Measurements from ENCODE around the gene CLASP1.
A peak's percentile ranks its signal among the peaks of the same experiment; 100 is the strongest.
"Not testable (repeated sequence)": the region's sequence is repeated elsewhere in the genome, so short reads cannot be mapped to it uniquely, and the experiment has no call there.

The CLASP1 gene

DNA sequence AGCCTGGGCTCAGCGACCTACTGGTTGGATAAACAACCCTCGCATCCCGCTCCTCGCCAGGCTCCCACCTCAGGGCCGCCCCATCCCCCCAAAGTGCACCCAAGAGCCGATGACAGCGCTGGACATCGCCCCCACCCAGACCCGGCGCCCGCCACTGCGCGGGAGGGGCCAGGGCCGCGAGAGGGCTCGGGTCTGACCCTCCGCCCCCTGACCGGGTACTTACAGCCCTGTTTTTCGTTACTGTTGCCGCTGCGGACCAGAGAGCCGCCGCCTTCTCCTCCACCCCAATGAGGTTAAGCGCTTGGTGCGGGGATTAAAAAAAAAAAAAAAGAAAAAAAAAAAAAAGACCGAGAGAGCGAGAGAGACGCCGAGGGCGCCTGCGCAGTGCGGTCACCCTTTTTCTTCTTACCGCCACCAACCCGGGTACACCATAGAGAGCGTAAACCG is at the start of gene CLASP1:
CLASP1 (minus strand) TSS at position 314 of the 447 bp plus-strand sequence. CDS start 43,567 bp downstream, outside the sequence.
- peak; percentile 57 for DNase-seq

DNA sequence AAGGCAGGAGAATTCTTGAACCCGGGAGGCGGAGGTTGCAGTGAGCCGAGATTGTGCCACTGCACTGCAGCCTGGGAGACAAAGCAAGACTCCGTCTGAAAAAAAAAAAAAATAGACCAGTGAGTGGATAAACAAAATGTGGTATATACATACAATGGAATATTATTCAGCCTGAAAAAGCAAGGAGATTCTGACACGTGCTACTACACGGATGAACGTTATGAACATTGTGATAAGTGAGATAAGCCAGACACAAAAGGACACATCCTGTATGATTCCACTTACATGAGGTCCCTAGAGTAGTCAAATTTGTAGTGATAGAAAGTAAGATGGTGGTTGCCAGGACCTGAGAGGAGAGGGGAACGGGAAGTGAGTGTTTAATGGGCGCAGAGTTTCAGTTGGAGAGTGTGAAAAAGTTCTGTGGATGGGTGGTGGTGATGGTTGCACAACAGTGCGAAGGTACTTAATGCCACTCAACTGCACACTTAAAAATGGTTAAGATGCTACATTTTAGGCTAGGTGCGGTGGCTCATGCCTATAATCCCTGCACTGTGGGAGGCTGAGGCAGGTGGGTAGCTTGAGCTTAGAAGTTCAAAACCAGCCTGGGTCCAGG is 49.2 kb upstream of the CLASP1 start:
- DNase-seq = no peak

DNA sequence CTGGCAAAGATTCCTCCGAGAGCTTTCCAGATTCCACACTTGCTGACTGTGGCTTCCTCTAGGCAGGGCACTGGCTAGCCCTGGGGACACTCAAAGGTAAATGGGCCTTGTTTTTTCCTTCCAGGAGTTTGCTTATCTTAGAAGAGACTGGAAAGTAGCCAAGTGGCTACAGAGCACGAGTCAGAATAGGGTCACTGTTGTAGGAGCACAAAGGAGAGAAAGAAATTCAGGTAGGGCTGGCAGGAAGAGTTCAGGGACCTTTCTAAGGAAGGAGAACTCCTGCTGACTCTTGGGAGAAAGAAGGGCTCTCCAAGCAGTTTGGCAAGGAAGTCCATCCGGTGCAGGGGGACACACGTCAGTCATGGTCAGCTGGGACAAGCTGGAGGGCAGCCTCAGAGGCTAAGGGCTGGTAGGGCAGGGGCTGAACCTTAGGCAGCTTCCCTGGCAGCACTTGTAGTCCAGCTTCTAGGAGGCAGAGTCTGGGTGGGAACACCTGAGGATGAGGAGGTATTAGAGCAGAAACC is 47.9 kb upstream of the CLASP1 start:
- DNase-seq = no peak

- no peak for DNase-seq
These were observed 47.2 kb upstream of the CLASP1 start for GRCh38 chr2:121696410-121696930.

- no peak for DNase-seq
These were observed 45.8 kb upstream of the CLASP1 start for GRCh38 chr2:121695171-121695451.

- DNase-seq = no peak
These were observed 45.3 kb upstream of the CLASP1 start for GRCh38 chr2:121694398-121695170.

- not testable (repeated sequence) for DNase-seq
These were observed 41.3 kb upstream of the CLASP1 start for GRCh38 chr2:121690572-121690971.

DNA sequence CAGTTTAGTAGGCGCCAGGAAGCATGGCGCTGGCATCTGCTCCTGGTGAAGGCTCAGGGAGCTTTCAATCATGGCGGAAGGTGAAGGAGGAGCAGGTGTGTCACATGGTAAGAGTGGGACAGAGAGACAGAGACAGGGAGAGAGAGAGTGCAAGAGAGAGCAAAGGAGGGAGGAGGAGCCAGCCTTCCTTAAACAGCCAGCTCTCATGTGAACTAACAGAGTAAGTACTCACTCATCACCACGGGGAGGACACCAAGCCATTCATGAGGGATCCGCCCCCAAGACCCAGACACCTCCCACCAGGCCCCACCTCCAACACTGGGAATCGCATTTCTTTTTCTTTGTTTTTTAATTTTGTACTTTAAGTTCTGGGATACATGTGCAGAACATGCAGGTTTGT is 40.8 kb upstream of the CLASP1 start:
- no peak for DNase-seq

- DNase-seq = peak; percentile 37
These were observed 40.1 kb upstream of the CLASP1 start for GRCh38 chr2:121689356-121689755.

- DNase-seq = no peak
These were observed 39.6 kb upstream of the CLASP1 start for GRCh38 chr2:121688820-121689219.

- no peak for DNase-seq
These were observed 37.6 kb upstream of the CLASP1 start for GRCh38 chr2:121686902-121687301.

GRCh38 chr2:121686218-121686617 is 37.0 kb upstream of the CLASP1 start:
- no peak for DNase-seq

GRCh38 chr2:121682396-121683298 is 33.4 kb upstream of the CLASP1 start:
- no peak for DNase-seq

- no peak for DNase-seq
These were observed 28.6 kb upstream of the CLASP1 start for GRCh38 chr2:121677855-121678254.

DNA sequence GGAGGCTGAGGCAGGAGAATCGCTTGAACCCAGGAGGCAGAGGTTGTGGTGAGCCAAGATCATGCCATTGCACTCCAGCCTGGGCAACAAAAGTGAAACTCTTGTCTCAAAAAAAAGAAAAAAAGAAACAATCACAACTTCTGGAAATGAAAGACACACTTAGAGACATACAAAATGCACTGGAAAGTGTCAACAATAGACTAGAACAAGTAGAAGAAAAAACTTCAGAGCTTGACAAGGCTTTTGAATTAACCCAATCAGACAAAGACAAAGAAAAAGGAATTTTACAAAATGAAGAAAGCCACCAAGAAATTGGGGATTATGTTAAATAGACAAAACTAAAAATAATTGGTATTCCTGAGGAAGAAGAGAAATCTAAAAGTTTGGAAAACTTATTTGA is 22.4 kb upstream of the CLASP1 start:
- not testable (repeated sequence) for DNase-seq

- no peak for DNase-seq
These were observed 20.9 kb upstream of the CLASP1 start for GRCh38 chr2:121670181-121670580.

DNA sequence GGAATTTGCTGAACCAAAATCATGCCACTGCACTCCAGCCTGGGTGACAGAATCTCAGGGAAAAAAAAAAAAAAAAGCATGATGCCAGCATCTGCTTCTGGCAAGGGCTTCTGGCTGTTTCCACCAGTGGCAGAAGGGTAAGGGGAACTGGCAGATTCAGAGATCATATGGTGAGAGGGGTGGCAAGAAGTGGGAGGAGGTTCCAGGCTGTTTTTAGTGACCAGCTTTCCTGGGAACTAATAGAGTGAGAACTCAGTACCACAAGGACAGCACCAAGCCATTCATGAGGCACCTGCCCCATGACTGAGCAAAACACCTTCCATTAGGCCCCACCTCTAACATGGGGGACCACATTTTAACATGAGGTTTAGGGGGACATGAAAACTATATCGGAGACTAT is 18.4 kb upstream of the CLASP1 start:
- DNase-seq = no peak

DNA sequence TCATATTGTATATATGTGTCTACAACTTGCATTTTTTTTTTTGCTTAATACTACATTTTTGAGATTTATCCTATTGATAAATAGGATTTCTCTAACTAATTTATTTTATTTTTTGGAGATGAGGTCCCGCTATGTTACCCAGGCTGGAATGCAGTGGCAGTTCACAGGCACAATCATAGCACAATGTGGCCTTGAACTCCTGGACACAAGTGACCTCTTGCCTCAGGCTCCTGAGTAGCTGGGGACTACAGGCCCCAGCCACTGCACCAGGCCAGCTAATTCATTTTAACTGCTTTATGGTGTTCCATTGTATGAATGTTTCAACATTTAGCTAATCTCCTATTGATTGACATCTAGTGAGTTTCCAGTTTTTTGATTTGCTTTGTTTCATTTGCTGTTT is 16.8 kb upstream of the CLASP1 start:
- no peak for DNase-seq

DNA sequence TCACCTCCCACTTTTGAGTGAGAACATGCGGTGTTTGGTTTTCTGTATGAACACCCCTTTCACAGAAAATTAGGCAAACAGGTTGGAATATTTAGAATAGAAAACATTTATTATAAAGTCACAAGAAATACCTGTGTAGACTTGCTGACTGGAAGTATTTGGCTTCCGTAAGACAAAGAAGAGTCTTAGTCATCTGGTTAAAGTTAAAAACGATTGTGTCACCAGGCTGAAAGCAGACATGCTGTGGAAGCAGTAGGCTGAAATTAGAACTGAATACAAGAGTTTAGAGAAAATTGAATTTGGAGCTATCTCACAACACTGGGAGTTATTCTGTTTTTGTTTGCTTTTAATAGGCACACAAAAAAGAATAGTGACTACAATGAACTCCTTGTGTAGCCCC is 16.2 kb upstream of the CLASP1 start:
- no peak for DNase-seq

- no peak for DNase-seq
These were observed 15.5 kb upstream of the CLASP1 start for GRCh38 chr2:121664713-121665112.

- DNase-seq = no peak
These were observed 14.8 kb upstream of the CLASP1 start for GRCh38 chr2:121664086-121664485.

- DNase-seq = no peak
These were observed 14.2 kb upstream of the CLASP1 start for GRCh38 chr2:121663434-121663833.

DNA sequence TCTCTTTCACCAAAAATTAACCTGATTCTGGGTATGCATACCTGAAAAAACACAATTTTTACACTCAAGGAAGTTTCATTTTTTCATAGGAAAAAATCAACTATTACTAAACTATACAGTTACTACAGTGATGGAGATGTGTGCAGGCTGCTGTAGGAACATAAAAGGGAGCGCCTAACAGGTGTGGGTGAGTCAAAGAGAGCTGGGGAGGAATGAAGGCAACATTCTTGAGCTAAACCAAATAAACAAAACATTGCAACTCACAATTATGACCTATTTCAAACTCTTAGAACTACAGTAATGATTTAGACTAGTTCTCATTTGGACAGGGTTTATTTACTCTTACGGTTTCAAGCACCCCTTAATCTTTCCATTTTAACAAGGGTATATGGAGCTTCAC is 13.4 kb upstream of the CLASP1 start:
- no peak for DNase-seq

Data from NCI-H2171 (cell line).